HG03064 (cell line): ENCODE results near the gene SLC26A11.
A peak's percentile ranks its signal among the peaks of the same experiment; 100 is the strongest.

ENCODE experiments used
- ATAC-seq: cut with Tn5 transposase; IDR thresholded peaks from one replicate; pipeline ENCODE4 v1.9.1; 2021; ENCODE audit warnings: low read depth; ENCODE audit not compliant: unreplicated experiment

SLC26A11 gene

GRCh38 chr17:80220054-80220735, at the start of gene SLC26A11, which contains the start of gene SGSH:
Gene SLC26A11 (plus strand): TSS chr17:80220427. CDS start chr17:80221561, 1,134 bp downstream.
Gene SGSH (minus strand): TSS chr17:80220333. CDS start chr17:80220313, 20 bp downstream.
- peak; percentile 26 for ATAC-seq

GRCh38 chr17:80171681-80172080, 48.5 kb upstream of the SLC26A11 start:
- no peak for ATAC-seq

GRCh38 chr17:80173126-80173525, 47.1 kb upstream of the SLC26A11 start:
- ATAC-seq: no peak

DNA sequence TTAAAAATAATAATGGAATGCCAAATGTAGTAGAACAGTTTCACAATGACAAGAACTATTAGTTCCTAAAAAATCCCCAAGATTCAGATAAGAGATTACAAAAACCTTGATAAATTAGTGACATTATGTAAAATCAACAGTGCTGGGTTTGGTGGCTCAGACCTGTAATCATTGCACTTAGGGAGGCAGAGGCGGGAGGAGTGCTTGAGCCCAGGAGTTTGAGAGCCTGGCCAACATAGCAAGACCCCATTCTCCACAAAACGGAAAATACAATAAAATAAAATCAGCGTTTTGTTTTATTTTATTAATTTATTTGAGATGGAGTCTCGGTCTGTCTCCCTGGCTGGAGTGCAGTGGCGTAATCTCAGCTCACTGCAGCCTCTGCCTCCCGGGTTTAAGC, 46.3 kb upstream of the SLC26A11 start:
- ATAC-seq: no peak

DNA sequence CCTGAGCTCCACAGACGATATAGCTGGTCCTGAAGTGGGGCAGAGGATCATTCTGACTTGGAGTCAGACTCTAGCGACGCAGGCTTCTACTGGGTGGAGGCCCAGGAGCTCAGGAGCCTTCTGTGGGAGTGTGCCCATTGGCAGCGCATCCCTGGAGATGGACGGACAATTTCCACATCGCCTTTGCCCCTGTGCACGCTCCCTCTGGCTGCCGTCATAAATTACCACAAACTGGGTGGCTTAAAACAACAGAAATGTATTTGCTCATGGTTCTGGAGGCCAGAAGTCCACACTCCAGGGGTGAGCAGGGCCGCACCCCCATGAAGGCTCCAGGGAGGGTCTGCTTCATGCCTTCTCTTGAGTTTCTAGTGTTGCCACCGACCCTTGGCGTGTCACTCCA, 43.5 kb upstream of the SLC26A11 start:
- ATAC-seq: no peak

GRCh38 chr17:80177986-80178595, 42.1 kb upstream of the SLC26A11 start:
- no peak for ATAC-seq

GRCh38 chr17:80180192-80180591, 40.0 kb upstream of the SLC26A11 start:
- ATAC-seq: no peak

GRCh38 chr17:80181431-80181830, 38.8 kb upstream of the SLC26A11 start:
- no peak for ATAC-seq

- ATAC-seq: no peak
Observed at GRCh38 chr17:80182118-80182844, 37.9 kb upstream of the SLC26A11 start.

DNA sequence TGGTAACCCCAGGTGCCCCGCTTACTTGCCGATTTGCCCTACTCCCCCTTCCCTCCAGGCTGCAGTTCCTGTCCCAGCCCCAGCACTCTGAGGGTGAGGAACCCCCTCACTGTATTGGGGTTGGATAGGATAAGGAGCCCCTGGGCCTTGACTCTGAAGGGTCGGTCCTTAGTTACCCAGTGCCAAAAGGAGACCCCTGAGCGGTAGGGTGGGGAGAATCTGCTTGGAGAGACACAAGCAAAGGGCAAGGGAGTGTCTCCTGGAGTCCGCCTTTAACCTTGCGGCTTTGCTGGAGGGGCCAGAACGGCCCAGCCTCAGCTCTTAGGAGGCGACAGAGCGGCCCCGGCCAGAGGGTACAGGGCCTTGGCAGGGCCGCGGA, 37.4 kb upstream of the SLC26A11 start:
- no peak for ATAC-seq

GRCh38 chr17:80183581-80184422, 36.4 kb upstream of the SLC26A11 start:
- ATAC-seq: no peak

DNA sequence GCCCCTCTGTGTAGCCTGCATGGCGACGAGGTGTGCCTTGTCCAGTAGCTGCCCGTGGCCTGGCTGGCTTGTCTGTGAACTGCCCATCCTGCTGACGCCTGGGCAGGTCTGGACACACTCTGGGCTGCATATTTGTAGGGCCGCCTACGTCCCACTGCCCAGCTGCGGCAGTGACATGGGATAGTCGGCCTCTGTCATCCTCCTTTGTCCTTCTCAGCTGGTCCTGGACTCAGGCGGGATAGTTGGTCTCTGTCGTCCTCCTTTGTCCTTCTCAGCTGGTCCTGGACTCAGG, 35.9 kb upstream of the SLC26A11 start:
- no peak for ATAC-seq

DNA sequence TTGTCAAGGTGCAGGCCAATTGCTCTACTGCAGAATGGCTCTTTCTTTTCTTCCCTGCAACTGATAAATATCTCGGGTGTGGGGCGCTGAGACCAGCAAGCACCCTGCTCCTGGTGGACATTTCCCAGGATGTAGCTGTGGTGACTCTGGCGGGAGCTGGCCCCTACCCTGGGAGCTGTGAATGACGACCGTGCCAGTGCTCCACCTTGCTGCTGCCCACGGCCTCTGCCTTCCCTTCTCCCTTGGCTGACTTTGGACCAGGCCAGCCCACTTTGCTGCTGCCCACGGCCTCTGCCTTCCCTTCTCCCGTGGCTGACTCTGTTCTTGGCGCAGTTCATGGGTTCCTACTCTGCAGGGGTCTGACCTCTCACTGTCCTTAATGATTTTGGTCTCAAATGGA, 34.3 kb upstream of the SLC26A11 start:
- no peak for ATAC-seq

DNA sequence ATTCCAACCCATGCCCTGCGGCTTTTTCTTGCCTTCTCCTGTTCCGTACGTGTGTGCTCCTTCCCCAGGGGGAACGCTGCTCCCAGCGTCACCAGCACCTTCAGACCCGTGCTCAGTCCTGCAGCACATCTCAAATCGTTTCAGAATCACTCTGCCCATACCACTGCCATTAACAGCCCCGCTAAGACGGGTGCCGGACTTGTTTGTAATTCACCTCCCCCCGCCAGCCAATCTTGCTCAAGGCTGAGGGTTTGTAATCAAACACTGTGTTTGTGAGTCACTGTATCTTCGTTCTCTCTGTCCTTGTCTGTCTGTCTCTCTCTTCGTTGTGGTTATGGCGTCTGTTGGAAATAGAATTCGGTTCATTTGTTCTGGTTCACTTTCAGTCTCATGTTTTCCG, 33.1 kb upstream of the SLC26A11 start:
- ATAC-seq: no peak

- ATAC-seq: no peak
Observed at GRCh38 chr17:80187515-80187941, 32.7 kb upstream of the SLC26A11 start.

- ATAC-seq: no peak
Observed at GRCh38 chr17:80189611-80190010, 30.6 kb upstream of the SLC26A11 start.

DNA sequence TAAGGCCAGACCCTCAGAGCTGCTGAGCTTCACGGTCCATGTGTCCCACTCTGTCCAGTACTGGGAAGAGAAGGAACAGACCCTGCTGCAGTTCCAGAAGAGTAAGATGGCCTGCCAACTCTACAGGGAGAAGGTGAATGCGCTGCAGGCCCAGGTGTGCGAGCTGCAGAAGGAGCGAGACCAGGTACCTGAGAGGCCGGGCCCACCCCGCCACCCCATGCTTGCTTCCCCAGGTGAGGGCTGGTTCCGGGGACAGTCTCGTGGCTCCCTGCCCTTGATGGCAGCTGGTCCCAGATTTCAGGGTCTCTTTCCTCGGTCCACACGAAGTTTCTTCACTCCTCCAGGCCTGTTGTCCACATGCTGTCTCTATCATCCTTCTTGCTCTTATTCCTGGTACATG, 29.5 kb upstream of the SLC26A11 start:
- ATAC-seq: no peak

DNA sequence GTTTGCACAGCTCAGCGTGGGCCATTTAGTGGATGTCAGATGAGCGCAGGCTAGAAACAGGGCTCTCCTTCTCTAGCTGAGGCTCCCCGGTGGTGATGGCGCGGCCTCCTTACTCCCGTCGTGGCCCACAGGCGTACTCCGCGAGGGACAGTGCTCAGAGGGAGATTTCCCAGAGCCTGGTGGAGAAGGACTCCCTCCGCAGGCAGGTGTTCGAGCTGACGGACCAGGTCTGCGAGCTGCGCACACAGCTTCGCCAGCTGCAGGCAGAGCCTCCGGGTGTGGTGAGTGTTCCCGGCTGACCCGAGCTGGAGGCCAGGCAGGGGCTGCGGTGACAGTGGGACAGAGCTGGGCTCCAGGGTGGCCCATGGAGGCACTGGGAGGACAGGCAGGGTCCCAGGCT, 29.0 kb upstream of the SLC26A11 start:
- no peak for ATAC-seq

GRCh38 chr17:80191865-80192661, 28.2 kb upstream of the SLC26A11 start:
- no peak for ATAC-seq

DNA sequence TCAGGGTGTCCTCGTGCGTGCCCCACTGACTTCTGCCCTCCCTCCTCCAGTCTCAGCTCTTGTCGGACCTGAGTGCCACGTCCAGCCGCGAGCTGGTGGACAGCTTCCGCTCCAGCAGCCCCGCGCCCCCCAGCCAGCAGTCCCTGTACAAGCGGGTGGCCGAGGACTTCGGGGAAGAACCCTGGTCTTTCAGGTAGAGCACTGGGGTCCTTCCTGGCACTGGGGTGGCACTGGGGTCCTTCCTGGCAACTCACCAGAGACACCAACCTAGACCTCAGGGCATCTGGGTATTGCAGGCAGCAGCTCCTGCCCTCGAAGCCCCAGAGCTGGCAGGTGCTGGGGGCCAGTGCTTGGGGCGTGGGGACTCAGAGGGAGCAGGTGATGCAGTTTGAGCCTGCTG, 25.1 kb upstream of the SLC26A11 start:
- ATAC-seq: no peak
